Measurements from ENCODE around the gene TAS2R13.
A peak's percentile ranks its signal among the peaks of the same experiment; 100 is the strongest.

Gene TAS2R13

DNA sequence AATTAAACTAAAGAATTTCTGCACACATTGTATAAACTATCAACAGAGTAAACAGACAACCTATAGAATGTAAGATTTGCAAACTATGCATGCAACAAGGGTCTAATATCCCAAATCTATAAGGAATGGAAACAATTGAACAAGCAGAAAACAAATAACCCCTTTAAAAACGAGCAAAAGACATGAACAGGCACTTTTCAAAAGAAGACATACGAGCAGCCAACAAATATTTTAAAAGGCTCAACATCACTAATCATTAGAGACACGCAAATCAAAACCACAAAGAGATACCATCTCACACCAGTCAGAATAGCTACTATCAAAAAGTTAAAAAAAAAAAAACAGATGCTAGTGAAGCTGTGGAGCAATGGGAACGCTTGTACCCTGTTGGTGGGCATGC lies 4.7 kb downstream of the TAS2R13 start:
- H3K4me3 ChIP-seq (replicated peaks in 1 of 2; ENCODE audit: low read depth in 2 of 2, low read length in 2 of 2): no peak overlapping the region
- TF ChIP-seq, protein P1, sequence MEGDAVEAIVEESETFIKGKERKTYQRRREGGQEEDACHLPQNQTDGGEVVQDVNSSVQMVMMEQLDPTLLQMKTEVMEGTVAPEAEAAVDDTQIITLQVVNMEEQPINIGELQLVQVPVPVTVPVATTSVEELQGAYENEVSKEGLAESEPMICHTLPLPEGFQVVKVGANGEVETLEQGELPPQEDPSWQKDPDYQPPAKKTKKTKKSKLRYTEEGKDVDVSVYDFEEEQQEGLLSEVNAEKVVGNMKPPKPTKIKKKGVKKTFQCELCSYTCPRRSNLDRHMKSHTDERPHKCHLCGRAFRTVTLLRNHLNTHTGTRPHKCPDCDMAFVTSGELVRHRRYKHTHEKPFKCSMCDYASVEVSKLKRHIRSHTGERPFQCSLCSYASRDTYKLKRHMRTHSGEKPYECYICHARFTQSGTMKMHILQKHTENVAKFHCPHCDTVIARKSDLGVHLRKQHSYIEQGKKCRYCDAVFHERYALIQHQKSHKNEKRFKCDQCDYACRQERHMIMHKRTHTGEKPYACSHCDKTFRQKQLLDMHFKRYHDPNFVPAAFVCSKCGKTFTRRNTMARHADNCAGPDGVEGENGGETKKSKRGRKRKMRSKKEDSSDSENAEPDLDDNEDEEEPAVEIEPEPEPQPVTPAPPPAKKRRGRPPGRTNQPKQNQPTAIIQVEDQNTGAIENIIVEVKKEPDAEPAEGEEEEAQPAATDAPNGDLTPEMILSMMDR (IDR thresholded peaks at IDR 0.05; ENCODE audit: low read depth, low read length): no peak
- DNase-seq (ENCODE audit: low read depth in 2 of 2): no peak

DNA sequence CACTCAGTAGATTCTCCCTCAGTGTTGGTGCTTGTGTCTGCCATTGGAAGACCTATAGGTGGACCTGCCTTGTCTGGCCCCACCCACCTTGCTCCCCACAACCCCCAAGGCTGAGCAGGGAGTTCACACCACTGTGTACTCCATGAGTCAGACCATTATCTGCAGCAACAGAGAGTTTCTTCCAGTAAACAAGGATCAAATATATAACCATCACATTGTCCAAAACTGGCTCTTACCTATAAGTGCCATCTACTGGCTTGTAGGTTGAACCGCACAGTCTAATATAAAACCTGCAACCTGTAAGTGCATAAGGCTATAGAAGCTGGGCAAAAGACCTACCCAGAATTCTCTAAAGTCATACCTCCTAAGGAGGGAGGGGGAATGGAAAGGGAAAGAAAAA lies 7.9 kb downstream of the TAS2R13 start:
- peak; percentile 4 to 10 for DNase-seq (ENCODE audit: low read depth in 2 of 2)
- H3K4me3 ChIP-seq (replicated peaks in 1 of 2; ENCODE audit: low read depth in 2 of 2, low read length in 2 of 2): no peak overlapping the region
- TF ChIP-seq, protein P1 (IDR thresholded peaks at IDR 0.05; ENCODE audit: low read depth, low read length): no peak

DNA sequence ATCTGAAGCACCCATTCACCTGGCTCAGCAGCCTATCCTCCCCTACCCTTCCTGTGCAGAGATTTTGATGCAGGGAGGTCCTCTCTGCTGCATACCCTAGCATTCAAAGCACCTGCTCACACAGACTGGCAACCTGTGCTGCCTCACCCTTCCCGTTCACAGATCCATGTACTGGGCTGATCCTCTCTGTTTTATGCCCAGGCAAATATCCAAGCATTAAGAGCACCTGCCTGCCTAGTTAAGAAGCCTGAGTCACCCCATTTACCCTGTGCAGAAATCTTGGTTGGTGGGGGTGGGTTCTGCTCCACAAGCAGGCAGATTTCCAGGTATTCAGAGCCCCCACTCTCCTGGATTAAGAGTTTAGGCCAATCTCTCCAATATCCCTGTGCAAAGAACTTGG lies 8.4 kb downstream of the TAS2R13 start:
- no peak overlapping the region for H3K4me3 ChIP-seq (replicated peaks in 1 of 2; ENCODE audit: low read depth in 2 of 2, low read length in 2 of 2)
- no peak for DNase-seq (ENCODE audit: low read depth in 2 of 2)
- TF ChIP-seq, protein P1 (IDR thresholded peaks at IDR 0.05; ENCODE audit: low read depth, low read length): no peak

DNA sequence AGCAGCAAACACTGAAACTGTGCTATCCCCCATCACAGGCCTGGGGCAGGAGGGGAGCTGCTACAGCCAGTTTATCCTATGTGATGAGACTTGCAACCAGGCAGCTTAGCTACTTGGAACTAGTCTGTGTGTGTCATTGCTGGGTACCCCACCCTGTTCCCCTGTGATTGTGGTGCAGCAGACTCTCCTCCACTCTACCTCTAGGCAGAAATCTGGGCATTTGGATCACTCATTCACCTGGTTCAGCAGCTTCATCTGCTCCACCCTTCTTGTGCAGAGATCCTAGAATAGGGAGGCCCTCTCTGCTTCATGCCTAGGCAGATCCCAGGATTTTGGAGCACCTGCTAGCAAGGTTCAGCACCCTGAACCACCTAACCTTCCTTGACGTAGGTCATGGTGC lies 8.8 kb downstream of the TAS2R13 start:
- DNase-seq (ENCODE audit: low read depth in 2 of 2): no peak
- H3K4me3 ChIP-seq (replicated peaks in 1 of 2; ENCODE audit: low read depth in 2 of 2, low read length in 2 of 2): no peak overlapping the region
- TF ChIP-seq, protein P1 (IDR thresholded peaks at IDR 0.05; ENCODE audit: low read depth, low read length): no peak

DNA sequence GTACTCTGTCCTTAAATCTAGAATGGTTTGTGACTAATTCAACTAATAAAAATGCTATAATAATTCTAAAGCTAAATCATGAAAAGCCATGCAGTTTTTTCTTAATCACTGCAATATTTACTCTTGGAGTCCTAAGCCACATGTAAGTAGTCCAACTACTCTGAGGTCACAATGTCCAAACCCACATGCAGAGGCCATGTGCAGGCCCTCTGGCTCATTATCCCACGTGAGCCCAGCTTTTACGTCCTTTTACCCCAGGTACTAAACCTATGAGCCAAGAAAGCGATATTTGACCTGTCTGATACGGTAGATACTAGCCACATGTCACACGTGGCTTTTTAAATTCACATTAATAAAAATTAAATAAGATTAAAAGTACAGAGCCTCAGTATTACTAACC lies 12.5 kb downstream of the TAS2R13 start:
- no peak for DNase-seq (ENCODE audit: low read depth in 2 of 2)
- no peak overlapping the region for H3K4me3 ChIP-seq (replicated peaks in 1 of 2; ENCODE audit: low read depth in 2 of 2, low read length in 2 of 2)
- TF ChIP-seq, protein P1 (IDR thresholded peaks at IDR 0.05; ENCODE audit: low read depth, low read length): no peak

DNA sequence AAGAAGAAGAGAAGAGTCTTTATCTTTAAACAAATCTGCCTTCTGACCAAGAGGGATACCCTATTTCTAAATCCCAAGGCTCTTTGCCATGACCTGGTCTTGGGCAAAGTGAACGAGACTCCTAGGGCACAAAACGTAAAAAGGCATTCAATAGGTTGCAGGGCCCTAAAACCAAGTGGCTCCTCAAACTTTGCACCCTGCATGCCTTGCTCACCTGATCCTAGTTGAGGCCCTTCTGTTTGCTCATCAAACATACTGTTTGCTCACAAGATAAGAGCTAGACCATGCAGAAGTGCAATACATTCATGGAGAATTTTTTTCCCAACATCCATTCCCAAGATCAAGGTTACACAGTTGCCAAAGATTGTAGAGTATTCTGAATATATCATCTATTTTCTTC lies 17.4 kb downstream of the TAS2R13 start:
- TF ChIP-seq, protein P1 (IDR thresholded peaks at IDR 0.05; ENCODE audit: low read depth, low read length): no peak
- DNase-seq (ENCODE audit: low read depth in 2 of 2): no peak
- no peak overlapping the region for H3K4me3 ChIP-seq (replicated peaks in 1 of 2; ENCODE audit: low read depth in 2 of 2, low read length in 2 of 2)

DNA sequence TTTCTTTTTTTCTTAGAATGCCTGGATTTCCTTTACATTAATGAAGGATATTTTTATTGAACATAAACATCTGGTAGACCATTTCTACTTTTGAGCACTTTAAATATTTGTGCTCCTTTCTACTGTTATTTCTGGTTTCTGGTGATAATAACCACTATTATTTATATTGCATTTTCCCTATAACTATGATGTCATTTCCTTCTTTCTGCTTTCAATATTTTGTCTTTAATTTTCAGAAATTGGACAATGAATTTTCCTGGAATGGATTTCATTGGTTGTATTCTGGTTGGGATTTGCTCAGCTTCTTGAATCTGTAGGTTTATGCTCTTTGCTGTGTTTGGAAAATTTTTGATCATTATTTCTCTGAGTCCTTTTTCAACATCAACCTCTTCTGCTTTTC lies 20.1 kb downstream of the TAS2R13 start:
- no peak overlapping the region for H3K4me3 ChIP-seq (replicated peaks in 1 of 2; ENCODE audit: low read depth in 2 of 2, low read length in 2 of 2)
- no peak for DNase-seq (ENCODE audit: low read depth in 2 of 2)
- TF ChIP-seq, protein P1 (IDR thresholded peaks at IDR 0.05; ENCODE audit: low read depth, low read length): no peak

All from cardiac fibroblast (primary cell).